Measurements from ENCODE around the gene SIX1. TPM values are rescaled to one million over a fixed set of nuclear protein-coding genes. Genes with fewer than 3 reads are reported as not detected.
A peak's percentile ranks its signal among the peaks of the same experiment; 100 is the strongest.

SIX1 gene
- total and polyA plus RNA-seq, 2 of the 13 experiments (the other 11 are each of a cell fraction or from before 2014, with no cell fraction given), result 1.7 to 6.5 TPM

DNA sequence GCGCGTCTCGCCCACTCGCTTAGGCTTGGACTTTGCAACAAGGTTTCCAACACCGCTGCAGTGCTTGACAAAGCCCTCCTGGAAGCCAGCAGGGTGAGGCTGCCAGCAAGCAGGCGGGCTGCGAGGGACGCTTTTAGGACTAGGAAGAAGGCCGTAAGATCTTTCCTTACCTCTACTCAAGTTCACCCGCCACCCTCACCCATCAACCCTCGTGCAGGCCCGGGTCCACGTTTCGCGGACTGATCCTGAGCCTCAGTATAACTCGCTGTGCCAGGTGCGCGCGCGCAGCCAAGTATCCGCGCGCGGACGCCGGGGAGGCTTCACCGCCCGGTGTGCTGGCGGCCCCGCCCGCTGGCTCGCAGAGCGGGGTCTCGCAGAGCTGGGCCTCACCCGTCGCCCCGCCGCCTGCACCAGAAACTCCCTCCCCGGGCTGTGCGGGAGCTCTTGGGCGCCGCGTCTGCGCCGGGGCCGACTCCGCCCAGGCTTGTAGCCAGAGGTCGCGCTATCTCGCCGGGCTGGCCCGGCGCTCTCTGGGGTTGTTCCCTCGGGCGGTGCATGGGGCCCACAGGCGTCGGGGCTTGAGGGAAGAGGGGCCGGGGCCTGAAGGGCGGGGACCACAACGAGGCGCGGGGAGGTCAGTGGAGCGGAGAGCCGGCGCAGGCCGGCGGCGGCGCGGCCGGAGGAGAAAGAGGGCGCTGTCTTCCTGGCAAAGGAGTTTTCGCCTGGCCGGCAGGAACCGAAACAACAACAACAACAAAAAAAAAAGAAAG is 7.6 kb upstream of the SIX1 start (continued):
- peak; percentile 60; the same call in 1 of the 2 replicates for TF ChIP-seq GFI1 (CRISPR knock-in tag; IDR thresholded peaks at IDR 0.05; ENCODE audit: borderline replicate concordance)
- TF ChIP-seq PRPF4 (IDR thresholded peaks at IDR 0.05; ENCODE audit: low read depth, low read length, poor library complexity, severe bottlenecking), result no peak
- TF ChIP-seq SOX6 (IDR thresholded peaks at IDR 0.05), result no peak
- TF ChIP-seq SOX6 (CRISPR knock-in tag; IDR thresholded peaks at IDR 0.05), result peak; percentile 66
- TF ChIP-seq, protein P1, sequence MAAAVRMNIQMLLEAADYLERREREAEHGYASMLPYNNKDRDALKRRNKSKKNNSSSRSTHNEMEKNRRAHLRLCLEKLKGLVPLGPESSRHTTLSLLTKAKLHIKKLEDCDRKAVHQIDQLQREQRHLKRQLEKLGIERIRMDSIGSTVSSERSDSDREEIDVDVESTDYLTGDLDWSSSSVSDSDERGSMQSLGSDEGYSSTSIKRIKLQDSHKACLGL (CRISPR knock-in tag; IDR thresholded peaks at IDR 0.05), result peak; percentile 44; the same call in 1 of the 2 replicates
- TF ChIP-seq MEF2D (CRISPR knock-in tag; IDR thresholded peaks at IDR 0.05), result no peak
- TF ChIP-seq, protein P2, sequence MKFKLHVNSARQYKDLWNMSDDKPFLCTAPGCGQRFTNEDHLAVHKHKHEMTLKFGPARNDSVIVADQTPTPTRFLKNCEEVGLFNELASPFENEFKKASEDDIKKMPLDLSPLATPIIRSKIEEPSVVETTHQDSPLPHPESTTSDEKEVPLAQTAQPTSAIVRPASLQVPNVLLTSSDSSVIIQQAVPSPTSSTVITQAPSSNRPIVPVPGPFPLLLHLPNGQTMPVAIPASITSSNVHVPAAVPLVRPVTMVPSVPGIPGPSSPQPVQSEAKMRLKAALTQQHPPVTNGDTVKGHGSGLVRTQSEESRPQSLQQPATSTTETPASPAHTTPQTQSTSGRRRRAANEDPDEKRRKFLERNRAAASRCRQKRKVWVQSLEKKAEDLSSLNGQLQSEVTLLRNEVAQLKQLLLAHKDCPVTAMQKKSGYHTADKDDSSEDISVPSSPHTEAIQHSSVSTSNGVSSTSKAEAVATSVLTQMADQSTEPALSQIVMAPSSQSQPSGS (CRISPR knock-in tag; IDR thresholded peaks at IDR 0.05), result 0 out of 2 replicates have a peak, but pooled peaks have one; percentile 18
- peak; percentile 52; the same call in 1 of the 2 replicates for TF ChIP-seq ZNF556 (CRISPR knock-in tag; IDR thresholded peaks at IDR 0.05; ENCODE audit: borderline replicate concordance)
- peak; percentile 91 for TF ChIP-seq ZBTB38 (CRISPR knock-in tag; IDR thresholded peaks at IDR 0.05)
- no peak for TF ChIP-seq HCFC1 (IDR thresholded peaks at IDR 0.05; ENCODE audit: low read depth, low read length)
- TF ChIP-seq, protein P3, sequence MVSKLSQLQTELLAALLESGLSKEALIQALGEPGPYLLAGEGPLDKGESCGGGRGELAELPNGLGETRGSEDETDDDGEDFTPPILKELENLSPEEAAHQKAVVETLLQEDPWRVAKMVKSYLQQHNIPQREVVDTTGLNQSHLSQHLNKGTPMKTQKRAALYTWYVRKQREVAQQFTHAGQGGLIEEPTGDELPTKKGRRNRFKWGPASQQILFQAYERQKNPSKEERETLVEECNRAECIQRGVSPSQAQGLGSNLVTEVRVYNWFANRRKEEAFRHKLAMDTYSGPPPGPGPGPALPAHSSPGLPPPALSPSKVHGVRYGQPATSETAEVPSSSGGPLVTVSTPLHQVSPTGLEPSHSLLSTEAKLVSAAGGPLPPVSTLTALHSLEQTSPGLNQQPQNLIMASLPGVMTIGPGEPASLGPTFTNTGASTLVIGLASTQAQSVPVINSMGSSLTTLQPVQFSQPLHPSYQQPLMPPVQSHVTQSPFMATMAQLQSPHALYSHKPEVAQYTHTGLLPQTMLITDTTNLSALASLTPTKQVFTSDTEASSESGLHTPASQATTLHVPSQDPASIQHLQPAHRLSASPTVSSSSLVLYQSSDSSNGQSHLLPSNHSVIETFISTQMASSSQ (IDR thresholded peaks at IDR 0.05; ENCODE audit: low read depth), result no peak
- TF ChIP-seq, protein P3 (CRISPR knock-in tag; IDR thresholded peaks at IDR 0.05; ENCODE audit: borderline replicate concordance), result peak; percentile 43; the same call in 1 of the 2 replicates
- TF ChIP-seq, protein P4, sequence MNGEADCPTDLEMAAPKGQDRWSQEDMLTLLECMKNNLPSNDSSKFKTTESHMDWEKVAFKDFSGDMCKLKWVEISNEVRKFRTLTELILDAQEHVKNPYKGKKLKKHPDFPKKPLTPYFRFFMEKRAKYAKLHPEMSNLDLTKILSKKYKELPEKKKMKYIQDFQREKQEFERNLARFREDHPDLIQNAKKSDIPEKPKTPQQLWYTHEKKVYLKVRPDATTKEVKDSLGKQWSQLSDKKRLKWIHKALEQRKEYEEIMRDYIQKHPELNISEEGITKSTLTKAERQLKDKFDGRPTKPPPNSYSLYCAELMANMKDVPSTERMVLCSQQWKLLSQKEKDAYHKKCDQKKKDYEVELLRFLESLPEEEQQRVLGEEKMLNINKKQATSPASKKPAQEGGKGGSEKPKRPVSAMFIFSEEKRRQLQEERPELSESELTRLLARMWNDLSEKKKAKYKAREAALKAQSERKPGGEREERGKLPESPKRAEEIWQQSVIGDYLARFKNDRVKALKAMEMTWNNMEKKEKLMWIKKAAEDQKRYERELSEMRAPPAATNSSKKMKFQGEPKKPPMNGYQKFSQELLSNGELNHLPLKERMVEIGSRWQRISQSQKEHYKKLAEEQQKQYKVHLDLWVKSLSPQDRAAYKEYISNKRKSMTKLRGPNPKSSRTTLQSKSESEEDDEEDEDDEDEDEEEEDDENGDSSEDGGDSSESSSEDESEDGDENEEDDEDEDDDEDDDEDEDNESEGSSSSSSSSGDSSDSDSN (CRISPR knock-in tag; IDR thresholded peaks at IDR 0.05), result peak; percentile 95
- TF ChIP-seq, protein P5, sequence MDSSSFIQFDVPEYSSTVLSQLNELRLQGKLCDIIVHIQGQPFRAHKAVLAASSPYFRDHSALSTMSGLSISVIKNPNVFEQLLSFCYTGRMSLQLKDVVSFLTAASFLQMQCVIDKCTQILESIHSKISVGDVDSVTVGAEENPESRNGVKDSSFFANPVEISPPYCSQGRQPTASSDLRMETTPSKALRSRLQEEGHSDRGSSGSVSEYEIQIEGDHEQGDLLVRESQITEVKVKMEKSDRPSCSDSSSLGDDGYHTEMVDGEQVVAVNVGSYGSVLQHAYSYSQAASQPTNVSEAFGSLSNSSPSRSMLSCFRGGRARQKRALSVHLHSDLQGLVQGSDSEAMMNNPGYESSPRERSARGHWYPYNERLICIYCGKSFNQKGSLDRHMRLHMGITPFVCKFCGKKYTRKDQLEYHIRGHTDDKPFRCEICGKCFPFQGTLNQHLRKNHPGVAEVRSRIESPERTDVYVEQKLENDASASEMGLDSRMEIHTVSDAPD (CRISPR knock-in tag; IDR thresholded peaks at IDR 0.05), result peak; percentile 69; the same call in 1 of the 2 replicates
- 0 out of 2 replicates have a peak, but pooled peaks have one; percentile 13 for TF ChIP-seq KLF11 (CRISPR knock-in tag; IDR thresholded peaks at IDR 0.05)
- TF ChIP-seq, protein P6, sequence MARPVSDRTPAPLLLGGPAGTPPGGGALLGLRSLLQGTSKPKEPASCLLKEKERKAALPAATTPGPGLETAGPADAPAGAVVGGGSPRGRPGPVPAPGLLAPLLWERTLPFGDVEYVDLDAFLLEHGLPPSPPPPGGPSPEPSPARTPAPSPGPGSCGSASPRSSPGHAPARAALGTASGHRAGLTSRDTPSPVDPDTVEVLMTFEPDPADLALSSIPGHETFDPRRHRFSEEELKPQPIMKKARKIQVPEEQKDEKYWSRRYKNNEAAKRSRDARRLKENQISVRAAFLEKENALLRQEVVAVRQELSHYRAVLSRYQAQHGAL (CRISPR knock-in tag; IDR thresholded peaks at IDR 0.05; ENCODE audit: not compliant biosample characterization), result no peak
- TF ChIP-seq DR1 (CRISPR knock-in tag; IDR thresholded peaks at IDR 0.05), result peak; percentile 70; the same call in 1 of the 2 replicates
